ENCODE results near the gene SPATA31C2.
"Not testable (repeated sequence)": the region's sequence is repeated elsewhere in the genome, so short reads cannot be mapped to it uniquely, and the experiment has no call there.

SPATA31C2 gene

DNA sequence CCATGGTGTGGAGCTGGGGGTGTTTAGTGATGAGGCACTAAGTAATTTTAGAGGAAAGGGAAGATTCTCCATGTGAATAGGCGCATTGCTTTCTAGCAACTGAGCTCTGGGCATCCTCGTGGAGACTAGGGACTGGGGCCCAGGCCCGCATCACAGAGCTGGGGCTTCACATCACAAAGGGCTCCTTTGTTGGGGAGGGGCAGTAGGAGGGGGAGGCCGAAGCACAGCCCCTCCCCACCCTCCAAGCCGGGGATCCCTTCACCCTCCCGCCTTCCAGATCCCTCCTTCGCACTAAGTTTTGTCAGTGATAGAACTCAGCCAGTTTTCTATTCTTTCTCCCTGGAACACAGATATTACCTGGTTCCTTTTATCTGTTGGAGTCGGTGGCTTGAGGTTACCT is at the start of gene SPATA31C2:
SPATA31C2 (minus strand) TSS at position 101 of the 400 bp plus-strand sequence; CDS start at position 72, 29 bp downstream.
- in situ Hi-C loops (cut with HindIII; ENCODE audit: low sequenced_read_pairs), result not testable (repeated sequence)

DNA sequence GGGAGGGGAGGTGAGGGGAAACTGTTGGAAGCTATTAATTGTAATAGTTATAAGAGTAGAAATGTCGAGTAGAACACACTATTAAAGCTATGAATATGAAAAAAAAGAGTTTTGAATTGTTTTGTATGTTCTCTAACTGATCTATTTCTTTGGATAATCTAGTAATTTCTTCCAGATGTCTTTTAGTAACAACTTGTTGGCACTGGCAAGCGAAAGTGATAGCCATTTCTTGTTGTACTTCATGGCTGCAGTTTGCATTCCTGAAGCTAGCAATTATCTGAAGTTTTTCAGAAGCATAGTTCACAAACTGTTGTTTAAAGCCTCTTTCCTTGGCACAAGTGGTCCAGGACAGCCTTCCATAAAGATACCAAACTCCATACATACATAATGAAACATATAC is 49.4 kb upstream of the SPATA31C2 start:
- in situ Hi-C loops (cut with HindIII; ENCODE audit: low sequenced_read_pairs), result no loop called here

DNA sequence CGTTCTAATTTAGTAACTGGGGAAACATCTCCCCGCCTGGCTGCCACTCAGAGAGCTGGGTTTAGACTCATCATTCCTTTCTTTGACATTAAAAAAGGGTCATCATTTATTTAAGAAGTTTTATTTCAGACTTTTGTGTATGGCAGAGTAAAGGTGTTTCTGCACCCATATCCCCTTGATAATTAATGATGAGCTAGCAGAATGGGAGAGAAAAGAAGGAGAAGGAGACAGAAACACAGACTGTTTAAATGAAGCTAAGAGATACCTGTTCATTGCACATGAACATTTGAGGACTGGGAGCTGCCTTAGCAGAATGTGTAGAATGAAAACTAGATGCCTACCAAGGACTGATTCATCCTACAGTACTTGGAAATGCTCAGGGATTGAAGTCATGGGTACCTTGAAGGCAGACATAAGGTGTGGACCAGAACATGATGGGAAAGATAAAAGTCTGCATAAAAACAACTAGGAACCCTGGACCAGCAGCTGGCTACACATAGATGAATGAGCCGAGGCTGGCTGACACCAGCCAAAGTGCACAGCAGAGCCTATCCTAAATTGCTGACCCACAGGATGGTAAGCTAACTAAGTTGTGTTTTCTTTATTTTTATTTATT is 48.3 kb upstream of the SPATA31C2 start:
- in situ Hi-C loops (cut with HindIII; ENCODE audit: low sequenced_read_pairs), result no loop called here

DNA sequence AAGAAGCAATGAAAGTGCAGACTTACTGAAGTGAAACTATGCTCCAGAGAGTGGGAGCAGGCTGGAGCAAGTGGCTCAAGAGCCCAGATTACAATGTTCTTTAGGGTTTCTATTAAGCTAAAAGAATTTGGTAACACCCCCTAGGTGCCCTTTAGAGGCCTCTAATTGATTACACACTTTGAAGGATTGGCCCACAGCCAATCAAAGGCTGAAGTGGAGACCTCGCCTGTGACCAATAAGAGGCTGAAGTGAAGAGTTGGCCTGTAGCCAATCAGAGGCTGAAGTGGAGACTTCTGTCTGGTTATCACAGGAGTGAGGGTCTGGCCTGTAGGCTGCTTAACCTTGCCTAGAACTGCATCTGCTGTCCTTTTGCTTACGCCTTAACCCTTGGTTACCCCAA is 46.7 kb upstream of the SPATA31C2 start:
- in situ Hi-C loops (cut with HindIII; ENCODE audit: low sequenced_read_pairs), result no loop called here

DNA sequence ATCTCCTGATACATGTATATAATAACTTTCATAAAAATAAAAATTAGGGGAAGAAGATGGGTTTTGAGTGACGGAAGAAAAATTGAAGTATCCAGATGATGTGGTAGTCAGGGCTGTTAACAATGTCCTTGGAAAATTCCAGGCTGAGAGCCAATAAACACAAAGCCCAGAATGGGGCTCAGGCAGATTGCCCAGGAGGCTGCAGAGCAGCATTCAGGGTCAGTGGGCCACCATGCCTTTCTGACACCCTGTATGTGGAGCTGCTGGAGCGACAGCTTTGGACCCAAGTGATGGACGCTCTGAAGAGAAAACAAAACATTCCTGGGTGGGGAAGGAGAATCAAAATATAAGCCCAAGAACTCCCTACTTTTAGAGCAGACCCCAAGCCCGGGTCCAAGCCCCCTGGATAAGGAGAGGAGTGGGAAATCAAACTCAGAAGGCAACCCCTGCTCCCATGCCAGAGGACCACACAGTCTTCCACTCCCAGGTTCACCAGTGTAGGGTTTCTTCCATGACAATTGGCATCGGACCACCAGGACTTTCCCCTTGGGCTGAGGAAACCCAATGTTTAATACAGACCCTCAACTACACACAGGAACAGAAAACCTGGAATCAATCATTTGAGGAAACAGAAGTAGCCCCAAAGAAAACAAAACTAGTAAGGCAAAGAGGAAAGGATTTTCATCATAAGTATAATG is 45.7 kb upstream of the SPATA31C2 start:
- in situ Hi-C loops (cut with HindIII; ENCODE audit: low sequenced_read_pairs), result no loop called here

DNA sequence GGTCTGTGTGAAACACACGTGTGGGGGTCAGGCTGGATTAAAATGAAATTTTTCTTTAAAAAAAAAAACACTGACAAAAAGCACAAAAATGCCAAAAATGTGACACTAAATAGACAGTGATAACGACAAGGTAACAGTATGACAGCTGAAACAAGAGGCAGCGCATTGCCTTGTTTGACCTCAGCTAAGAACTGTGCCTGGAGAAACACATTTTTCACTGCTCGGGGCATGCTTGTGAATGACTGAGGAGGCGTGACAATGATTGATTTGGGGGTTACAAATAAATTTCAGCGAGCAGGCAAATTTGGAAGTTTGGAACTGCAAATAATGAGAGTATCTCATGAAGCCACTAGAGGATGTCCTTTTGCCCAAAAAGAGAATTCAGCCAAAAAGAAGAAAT is 44.2 kb upstream of the SPATA31C2 start:
- in situ Hi-C loops (cut with HindIII; ENCODE audit: low sequenced_read_pairs), result no loop called here

DNA sequence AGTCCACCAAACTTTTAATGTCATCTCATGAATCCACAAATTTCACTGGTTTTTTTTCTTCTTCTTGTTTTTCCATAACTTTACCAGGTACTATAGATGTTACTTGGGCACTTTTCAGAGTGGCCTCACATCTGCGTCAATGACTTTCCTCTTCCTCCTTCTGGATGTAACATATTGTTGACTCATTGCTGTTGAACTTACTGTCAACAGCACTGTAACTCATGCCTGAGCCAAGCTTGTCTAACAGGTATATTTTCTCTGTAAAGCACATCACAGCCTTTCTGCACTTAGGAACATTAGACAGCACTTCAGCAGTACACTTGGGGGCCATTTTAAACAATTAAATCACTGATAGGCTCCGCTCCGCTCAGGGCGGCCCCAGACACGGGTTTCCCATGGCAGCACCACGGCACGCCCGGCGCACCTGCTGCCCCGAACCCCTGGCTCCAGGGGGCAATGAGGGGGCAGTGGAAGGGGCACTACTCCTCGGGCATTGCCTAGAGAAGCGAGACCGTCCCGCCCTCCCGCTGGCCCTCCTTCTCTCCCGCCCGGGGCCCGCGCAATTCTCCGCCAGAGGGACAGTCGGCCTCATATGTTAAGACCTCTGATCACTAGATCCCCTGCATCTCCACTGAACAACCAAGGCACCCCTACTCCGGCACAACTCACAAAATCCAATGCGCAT is 41.9 kb upstream of the SPATA31C2 start:
- in situ Hi-C loops (cut with HindIII; ENCODE audit: low sequenced_read_pairs), result no loop called here

DNA sequence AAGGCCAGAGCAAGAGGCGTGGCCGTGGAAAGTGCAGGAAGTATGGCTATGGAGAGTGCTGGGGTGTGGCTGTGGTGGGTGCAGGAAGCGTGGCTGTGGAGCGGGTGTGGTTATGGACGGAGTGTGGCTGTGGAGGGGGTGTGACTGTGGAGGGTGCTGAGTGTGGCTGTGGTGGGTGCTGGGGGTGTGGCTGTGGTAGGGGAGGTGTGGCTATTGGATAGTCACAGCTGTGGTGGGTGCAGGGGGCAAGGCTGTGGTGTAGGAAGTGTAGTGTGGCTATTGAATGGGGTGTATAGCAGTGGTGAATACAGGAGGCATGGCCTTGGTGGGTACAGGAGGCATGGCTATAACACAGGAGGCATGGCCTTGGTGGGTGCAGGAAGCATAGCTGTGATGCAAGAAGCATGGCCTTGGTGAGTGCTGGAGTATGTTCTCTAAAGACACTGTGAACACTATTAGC is 40.8 kb upstream of the SPATA31C2 start:
- in situ Hi-C loops (cut with HindIII; ENCODE audit: low sequenced_read_pairs), result no loop called here

DNA sequence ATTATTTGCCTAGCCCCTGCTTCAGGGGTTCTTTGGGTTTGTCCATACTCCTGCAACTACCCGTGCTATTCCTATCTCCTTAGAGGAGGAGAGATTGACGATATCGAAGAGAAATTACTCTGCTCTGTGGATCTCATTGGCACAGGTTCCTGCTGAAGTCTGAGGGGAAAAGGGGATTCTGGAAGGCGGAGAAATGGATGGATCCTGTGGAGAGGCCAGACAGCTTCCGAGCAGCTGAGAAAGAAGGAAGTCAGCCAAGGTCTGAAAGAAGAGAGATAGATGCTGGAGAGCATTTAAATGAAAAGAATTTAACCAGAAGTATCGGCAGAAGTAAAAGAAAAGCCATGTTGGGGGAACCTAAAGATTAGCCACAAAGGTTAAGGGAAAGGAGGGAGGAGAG is 40.4 kb upstream of the SPATA31C2 start:
- in situ Hi-C loops (cut with HindIII; ENCODE audit: low sequenced_read_pairs), result no loop called here

DNA sequence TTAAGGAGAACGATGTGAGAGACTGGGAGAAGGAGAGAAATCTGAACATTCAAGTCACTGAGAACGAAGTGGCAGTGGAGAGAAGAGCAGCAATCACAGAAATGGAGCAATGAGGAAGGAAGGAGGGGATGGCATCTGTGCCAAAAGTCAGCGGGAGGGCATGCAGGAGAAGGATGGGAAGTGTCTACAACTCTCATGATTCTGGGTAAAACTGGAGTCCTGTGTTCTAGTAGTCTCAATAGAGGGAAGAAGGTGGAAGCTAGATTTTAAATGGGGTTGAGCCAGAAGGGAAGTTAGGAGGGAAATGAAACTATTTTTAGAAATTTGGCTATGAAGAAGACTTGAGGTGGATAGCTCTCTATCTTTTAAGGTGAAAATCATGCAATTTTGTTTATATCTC is 39.1 kb upstream of the SPATA31C2 start:
- in situ Hi-C loops (cut with HindIII; ENCODE audit: low sequenced_read_pairs), result no loop called here

DNA sequence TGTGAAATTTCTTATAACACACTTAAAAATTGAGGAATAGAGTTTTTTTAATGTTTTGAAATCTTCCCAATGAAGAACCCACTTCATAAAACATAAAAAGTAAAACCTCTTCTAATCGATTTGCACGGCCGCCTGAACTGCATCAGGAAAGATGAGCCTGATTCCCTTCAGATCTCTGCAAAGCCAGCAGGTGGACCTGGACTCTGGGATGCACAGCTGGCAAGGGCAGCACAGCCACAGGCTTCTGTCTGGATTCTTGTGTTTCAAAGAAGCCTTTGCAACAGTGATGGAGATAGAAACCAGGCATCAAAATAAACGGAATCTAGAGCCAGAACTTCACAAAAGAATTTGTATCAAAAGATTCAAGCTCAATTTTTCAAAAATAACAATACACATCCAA is 36.0 kb upstream of the SPATA31C2 start:
- in situ Hi-C loops (cut with HindIII; ENCODE audit: low sequenced_read_pairs), result no loop called here

DNA sequence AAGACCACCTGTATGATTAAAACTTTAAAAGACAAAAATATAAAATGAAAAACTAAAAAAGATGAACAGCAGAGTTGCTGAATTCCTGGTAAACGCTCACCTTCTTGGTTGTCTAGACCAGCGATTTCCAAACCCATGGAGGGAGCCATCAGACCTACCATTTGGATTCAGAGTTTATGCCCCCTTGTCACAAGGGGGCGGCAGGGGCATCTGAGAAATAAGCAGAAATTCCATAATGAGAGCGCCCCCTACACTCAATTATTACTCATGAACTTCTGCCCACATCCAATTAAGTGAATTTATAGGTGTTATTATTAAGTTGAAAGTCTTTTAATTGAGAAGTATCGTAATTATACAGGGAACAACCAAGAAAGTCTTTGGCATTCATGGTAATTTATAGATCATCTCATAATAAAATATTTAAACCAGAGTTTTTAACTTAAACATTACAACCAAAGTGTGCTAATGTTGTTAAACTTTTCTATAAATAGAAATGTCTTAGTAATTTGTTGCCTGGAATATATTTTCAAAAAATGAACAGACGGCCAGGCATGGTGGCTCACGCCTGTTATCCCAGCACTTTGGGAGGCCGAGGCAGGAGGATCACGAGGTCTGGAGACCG is 35.2 kb upstream of the SPATA31C2 start:
- in situ Hi-C loops (cut with HindIII; ENCODE audit: low sequenced_read_pairs), result no loop called here

DNA sequence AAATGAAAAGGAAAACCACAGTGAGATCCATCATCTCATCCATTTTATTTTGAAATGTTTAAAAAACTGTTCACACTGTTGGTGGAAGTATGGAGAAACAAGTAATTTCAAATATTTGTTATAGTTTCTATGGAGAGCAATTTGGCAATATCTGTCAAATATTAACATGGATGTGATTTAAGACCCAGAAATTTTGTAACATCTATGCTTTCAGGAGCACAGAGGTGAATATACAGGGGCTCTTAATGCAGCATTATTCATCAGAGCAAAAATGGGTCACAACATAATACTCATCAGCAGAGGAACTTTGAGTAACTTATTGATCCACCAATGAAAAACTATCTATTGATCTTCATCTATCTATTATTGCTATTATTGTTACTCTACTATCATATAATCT is 31.4 kb upstream of the SPATA31C2 start:
- in situ Hi-C loops (cut with HindIII; ENCODE audit: low sequenced_read_pairs), result no loop called here

DNA sequence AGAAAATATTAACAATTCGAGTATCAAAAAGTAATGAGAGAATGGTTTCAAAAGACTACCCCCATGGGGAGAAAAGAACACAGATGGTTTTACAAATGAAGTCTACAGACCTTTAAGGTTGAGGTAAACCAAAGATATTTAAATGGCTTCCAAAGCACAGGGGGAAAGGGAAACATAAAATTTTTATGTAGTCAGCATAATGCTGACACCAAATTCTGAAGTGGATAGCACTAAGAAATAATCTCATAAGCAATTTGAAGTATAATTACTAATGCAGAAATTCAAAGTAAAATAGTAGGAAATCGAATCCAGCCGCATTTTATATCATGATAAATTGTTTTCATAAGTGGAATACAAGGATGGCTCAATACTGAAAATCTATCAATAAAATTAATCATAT is 30.3 kb upstream of the SPATA31C2 start:
- in situ Hi-C loops (cut with HindIII; ENCODE audit: low sequenced_read_pairs), result no loop called here

DNA sequence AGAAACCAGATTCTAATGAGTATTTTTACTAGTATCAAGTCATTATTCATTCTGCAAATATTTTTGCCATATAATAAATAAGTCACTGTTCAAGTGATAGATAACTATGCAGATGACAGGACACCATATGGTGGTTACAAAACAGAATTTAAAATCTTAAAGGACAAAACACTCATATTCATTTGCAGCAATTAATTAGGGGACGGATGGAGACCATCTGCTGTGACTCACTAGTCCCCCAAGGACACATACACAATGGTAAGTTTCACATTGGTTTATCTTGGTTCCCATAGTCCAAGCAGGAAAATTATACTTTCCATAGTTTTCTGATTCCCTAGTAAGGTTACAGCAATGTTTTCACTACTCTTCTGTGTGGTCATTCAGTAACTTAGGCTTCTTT is 28.4 kb upstream of the SPATA31C2 start:
- in situ Hi-C loops (cut with HindIII; ENCODE audit: low sequenced_read_pairs), result no loop called here

DNA sequence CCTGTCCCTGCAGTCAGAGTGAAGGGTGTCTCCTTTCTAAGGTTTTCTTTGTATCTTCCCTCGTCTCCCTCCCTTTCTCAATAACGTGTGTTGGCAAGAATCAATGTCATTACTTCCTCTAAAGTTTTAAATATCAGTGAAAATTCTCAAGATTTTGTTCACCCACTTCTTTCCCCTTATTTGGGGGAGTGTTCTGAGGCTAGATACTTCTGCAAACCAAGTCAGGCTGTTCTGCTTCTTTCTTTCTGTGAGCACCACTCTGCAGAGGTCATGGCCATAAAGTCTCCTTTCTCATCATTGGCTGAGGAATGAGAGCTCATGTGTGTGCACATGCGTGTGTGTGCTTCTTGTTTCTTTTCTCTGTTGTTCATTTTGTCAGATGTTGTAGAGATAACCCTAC is 26.6 kb upstream of the SPATA31C2 start:
- in situ Hi-C loops (cut with HindIII; ENCODE audit: low sequenced_read_pairs), result no loop called here

DNA sequence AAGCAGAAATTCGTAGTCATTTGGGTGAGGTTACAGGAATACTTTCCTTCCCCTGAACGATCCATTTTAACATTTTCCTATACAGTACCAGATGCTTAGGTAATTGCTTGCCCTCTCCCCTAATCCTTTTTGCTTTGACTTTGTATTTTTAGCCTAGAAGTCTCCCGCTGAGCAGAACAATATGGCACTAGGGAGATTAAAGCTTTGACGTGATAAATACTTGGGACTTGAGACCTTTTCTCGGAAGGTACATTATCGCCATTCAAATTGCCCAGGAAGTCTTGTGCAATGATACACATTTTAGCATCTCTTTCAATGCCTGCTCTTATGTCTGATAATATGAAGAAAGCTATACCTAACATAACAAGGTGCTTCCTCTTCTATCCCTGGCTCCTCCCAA is 22.9 kb upstream of the SPATA31C2 start:
- in situ Hi-C loops (cut with HindIII; ENCODE audit: low sequenced_read_pairs), result no loop called here

DNA sequence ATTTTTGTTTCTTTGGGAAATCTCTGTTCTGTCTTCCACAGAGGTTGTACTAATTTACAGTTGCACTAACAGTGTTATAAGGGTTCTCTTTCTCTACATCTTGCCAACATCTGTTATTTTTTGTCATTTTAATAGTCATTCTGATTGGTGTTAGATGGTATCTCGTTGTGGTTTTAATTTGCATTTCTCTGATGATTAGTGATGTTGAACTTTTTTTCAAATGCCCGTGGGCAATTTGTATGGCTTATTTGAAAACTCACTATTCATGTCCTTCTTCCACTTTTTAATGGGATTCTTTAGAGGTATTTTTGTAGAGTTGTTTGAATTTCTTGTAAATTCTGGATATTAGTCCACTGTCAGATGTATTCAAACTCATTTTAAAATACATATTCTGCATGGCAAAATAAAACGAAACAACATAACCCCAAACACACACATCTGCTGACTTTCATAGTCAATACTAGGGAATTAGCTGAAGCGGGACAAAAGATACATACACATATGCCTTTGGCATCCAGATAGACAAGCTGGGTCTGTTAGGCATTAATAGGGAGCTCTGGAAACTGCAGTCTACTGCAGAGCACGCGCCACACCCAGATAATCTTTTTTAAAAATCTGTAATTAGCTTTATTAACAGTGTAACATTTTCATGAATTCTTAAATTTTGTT is 5.8 kb upstream of the SPATA31C2 start:
- in situ Hi-C loops (cut with HindIII; ENCODE audit: low sequenced_read_pairs), result no loop called here

DNA sequence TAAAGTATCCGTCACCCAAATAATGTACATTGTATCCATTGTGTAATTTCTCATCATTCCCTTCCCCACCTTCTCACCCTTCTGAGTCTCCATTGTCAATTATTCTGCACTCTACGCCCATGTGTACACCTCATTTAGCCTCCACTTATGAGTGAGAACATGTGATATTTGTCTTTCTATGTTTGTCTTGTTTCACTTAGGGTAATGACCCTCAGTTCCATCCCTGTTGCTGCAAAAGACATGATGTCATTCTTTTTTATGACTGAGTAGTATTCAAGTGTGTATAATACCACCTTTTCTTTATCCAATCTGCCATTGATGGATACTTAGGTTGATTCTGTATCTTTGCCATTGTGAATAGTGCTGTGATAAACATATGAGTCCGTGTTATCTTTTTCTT is 4.9 kb upstream of the SPATA31C2 start:
- in situ Hi-C loops (cut with HindIII; ENCODE audit: low sequenced_read_pairs), result no loop called here

DNA sequence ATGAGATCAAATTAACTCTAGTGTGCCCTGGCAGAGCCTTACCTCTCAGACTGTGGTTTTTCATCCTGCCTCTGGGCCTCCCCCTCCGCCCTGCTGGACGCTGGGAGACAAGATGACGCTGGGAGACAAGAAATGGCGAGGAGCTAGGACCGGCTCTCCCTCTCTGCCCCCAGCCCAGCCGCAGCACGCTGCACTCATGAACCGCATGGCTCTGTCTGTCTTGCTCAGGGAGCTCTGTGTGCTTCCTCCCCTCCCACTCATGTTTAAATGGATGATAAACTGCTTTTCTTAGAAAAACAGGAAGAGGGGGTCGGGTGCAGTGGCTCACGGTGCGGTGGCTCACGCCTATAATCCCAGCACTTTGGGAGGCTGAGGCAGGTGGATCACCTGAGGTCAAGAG is 4.7 kb downstream of the SPATA31C2 start:
- in situ Hi-C loops (cut with HindIII; ENCODE audit: low sequenced_read_pairs), result not testable (repeated sequence)

DNA sequence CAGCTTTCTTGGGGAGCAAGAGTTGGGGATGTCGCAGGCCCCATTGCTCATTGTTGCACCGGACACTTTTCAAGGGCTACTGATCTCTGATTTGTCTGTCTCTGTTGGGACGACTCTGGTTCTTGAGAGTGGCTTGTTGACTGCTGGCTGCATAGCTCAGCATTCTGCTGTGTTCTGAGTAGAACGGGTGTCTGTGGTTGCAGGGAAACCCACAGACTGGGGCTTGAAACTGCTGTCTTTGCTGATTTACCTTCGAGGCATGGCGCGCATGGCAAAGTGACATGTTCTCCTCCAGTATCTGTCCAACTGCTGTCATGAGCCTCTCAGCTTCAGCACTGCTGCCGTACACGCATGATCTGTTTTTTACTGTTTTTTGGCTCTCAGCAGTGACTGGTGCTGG is 8.7 kb downstream of the SPATA31C2 start:
- in situ Hi-C loops (cut with HindIII; ENCODE audit: low sequenced_read_pairs), result not testable (repeated sequence)

Data from DLD1 (cell line).